DOHH2 (cell line): ENCODE measurements around the gene LGR6.

Source experiments
- EZH2phosphoT487 ChIP-seq: fragments of 200-600 bp; sonication (generic); IDR thresholded peaks from 2 replicates; pipeline ENCODE4 v1.6.1; 2017; ENCODE audit warnings: borderline replicate concordance, mild to moderate bottlenecking, antibody characterized with exemption, low read length, moderate library complexity, mixed read lengths
- TF ChIP-seq, protein P1 (sequence below): fragments of 200-600 bp; sonication (generic); IDR thresholded peaks from one replicate; pipeline ENCODE4 v1.5.1; 2014; ENCODE audit warnings: antibody characterized with exemption, mild to moderate bottlenecking, low read depth, low read length; ENCODE audit not compliant: poor library complexity, severe bottlenecking

DNA sequence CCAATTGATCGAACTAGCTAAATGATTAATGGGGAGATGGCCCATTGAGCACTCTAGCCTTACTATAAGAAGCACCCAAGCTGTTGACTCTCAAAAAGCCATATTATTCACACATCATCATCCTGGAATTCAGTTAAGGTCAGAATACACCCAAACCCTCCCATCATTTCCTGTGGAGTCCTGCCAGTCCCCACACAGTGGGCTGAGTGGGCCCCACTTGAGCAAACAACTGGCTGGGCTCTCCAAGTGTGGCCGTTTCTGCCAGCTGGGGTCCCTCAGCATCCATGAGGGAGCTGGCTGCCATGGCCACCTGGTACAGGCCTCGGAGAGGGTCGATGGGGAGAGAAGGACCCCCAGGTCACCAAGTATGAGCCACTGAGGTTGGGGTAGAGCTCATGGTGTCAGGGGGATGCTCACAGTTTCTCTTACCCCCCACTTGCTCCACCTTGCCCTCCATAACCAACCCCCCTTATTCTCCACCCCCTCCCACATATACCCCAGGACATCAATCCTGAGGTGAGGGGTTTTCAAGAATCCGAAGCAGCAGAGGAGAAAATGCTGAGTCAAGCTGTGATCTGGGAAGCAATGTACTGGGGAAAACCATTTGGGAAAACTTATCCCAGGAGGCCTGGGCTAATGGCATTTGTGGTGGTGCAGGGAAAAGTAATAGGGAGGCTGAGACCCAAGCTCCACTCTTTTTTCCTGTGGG, 87.9 kb downstream of the LGR6 start:
- TF ChIP-seq, protein P1, sequence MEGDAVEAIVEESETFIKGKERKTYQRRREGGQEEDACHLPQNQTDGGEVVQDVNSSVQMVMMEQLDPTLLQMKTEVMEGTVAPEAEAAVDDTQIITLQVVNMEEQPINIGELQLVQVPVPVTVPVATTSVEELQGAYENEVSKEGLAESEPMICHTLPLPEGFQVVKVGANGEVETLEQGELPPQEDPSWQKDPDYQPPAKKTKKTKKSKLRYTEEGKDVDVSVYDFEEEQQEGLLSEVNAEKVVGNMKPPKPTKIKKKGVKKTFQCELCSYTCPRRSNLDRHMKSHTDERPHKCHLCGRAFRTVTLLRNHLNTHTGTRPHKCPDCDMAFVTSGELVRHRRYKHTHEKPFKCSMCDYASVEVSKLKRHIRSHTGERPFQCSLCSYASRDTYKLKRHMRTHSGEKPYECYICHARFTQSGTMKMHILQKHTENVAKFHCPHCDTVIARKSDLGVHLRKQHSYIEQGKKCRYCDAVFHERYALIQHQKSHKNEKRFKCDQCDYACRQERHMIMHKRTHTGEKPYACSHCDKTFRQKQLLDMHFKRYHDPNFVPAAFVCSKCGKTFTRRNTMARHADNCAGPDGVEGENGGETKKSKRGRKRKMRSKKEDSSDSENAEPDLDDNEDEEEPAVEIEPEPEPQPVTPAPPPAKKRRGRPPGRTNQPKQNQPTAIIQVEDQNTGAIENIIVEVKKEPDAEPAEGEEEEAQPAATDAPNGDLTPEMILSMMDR: no peak
- TF ChIP-seq EZH2phosphoT487: no peak
